GM18873 (cell line): ENCODE measurements around the gene ATF7IP.

Source experiments
- ATAC-seq: cut with Tn5 transposase; IDR thresholded peaks from one replicate; pipeline ENCODE4 v1.9.1; 2021; ENCODE audit warnings: mild to moderate bottlenecking, moderate library complexity, moderate number of reproducible peaks; ENCODE audit not compliant: unreplicated experiment, low FRiP score

Gene ATF7IP

DNA sequence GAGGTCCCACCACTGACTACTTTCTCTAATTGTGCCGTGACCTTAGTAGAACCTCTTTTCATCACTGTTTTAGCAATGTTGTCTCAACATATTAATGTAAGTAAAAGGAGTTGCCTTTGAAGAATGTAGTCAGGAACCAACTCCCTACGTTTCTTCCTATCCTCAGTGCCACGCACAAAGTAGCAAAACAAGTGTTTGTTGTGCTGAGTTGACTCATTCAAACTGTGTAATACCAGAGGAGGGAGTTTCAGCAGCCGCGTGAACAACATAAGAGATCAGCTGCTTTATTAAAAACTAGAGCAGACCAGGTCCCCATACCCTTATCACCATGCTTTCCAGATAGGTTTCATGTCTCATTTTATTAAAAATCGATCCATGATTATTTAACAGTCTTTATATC is 183.1 kb downstream of the ATF7IP start:
- ATAC-seq = no peak
